HepG2 (cell line): ENCODE measurements around the gene FNDC7.
"Not testable (repeated sequence)": the region's sequence is repeated elsewhere in the genome, so short reads cannot be mapped to it uniquely, and the experiment has no call there.

Experiments
- AKAP8 ChIP-seq: sonication (generic); formaldehyde crosslinking; IDR thresholded peaks from 2 replicates; pipeline ENCODE4 v1.5.1; 2020; ENCODE audit warnings: mild to moderate bottlenecking, missing genetic modification reagents
- GABPA ChIP-seq, 2 experiments: IDR thresholded peaks; 2 replicates each; pipeline ENCODE4 v1.6.1; 2011 to 2016; ENCODE audit warnings: low read depth in 2 of 2, low read length in 1 of 2, missing biosample characterization in 1 of 2, missing genetic modification characterization in 1 of 2
- XRCC5 ChIP-seq: fragments of 200-400 bp; formaldehyde crosslinking; optimal IDR thresholded peaks from 2 replicates; pipeline ENCODE3; 2017; ENCODE audit warnings: mild to moderate bottlenecking, low read length
- ZNF446 ChIP-seq: sonication (generic); formaldehyde crosslinking; IDR thresholded peaks from 2 replicates; pipeline ENCODE4 v1.5.0; 2020; ENCODE audit warnings: mild to moderate bottlenecking, missing genetic modification reagents
- TF ChIP-seq, protein P1 (sequence below): IDR thresholded peaks from 2 replicates; pipeline ENCODE4 v1.6.1; 2016; ENCODE audit warnings: low read depth, missing genetic modification reagents, missing compliant biosample characterization
- TF ChIP-seq, protein P2 (sequence below): sonication (generic); formaldehyde crosslinking; IDR thresholded peaks from 2 replicates; pipeline ENCODE4 v1.5.0; 2020; ENCODE audit warnings: mild to moderate bottlenecking, missing genetic modification reagents, moderate library complexity
- TF ChIP-seq, protein P3 (sequence below): sonication (generic); formaldehyde crosslinking; IDR thresholded peaks from 2 replicates; pipeline ENCODE4 v1.4.0; 2020; ENCODE audit warnings: missing genetic modification reagents

DNA sequence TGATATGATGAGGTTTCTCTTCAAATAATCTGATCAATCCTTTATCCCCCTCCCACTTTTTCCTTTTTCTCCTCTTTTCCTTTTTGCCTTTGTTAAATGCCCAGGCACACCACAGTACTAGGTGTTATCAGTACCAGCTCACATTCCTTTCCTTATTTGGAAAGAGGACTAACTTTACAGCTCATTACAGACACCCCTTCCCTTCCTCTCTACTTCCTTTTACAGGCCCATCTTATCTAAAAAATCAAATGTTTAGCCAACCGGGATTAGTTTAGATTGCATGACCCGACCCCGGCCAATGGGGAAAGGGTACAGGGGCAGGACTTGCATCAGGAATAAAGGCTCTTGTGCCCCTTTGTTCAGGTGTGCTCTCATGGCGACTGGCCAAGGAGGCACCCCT lies 31.0 kb upstream of the FNDC7 start:
- TF ChIP-seq, protein P1, sequence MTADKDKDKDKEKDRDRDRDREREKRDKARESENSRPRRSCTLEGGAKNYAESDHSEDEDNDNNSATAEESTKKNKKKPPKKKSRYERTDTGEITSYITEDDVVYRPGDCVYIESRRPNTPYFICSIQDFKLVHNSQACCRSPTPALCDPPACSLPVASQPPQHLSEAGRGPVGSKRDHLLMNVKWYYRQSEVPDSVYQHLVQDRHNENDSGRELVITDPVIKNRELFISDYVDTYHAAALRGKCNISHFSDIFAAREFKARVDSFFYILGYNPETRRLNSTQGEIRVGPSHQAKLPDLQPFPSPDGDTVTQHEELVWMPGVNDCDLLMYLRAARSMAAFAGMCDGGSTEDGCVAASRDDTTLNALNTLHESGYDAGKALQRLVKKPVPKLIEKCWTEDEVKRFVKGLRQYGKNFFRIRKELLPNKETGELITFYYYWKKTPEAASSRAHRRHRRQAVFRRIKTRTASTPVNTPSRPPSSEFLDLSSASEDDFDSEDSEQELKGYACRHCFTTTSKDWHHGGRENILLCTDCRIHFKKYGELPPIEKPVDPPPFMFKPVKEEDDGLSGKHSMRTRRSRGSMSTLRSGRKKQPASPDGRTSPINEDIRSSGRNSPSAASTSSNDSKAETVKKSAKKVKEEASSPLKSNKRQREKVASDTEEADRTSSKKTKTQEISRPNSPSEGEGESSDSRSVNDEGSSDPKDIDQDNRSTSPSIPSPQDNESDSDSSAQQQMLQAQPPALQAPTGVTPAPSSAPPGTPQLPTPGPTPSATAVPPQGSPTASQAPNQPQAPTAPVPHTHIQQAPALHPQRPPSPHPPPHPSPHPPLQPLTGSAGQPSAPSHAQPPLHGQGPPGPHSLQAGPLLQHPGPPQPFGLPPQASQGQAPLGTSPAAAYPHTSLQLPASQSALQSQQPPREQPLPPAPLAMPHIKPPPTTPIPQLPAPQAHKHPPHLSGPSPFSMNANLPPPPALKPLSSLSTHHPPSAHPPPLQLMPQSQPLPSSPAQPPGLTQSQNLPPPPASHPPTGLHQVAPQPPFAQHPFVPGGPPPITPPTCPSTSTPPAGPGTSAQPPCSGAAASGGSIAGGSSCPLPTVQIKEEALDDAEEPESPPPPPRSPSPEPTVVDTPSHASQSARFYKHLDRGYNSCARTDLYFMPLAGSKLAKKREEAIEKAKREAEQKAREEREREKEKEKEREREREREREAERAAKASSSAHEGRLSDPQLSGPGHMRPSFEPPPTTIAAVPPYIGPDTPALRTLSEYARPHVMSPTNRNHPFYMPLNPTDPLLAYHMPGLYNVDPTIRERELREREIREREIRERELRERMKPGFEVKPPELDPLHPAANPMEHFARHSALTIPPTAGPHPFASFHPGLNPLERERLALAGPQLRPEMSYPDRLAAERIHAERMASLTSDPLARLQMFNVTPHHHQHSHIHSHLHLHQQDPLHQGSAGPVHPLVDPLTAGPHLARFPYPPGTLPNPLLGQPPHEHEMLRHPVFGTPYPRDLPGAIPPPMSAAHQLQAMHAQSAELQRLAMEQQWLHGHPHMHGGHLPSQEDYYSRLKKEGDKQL = not testable (repeated sequence)
- not testable (repeated sequence) for TF ChIP-seq ZNF446 (CRISPR knock-in tag); GABPA (IDR thresholded peaks at IDR 0.05; ENCODE audit: low read depth, low read length); GABPA (CRISPR knock-in tag; IDR thresholded peaks at IDR 0.05; ENCODE audit: low read depth); XRCC5; AKAP8
- TF ChIP-seq, protein P2, sequence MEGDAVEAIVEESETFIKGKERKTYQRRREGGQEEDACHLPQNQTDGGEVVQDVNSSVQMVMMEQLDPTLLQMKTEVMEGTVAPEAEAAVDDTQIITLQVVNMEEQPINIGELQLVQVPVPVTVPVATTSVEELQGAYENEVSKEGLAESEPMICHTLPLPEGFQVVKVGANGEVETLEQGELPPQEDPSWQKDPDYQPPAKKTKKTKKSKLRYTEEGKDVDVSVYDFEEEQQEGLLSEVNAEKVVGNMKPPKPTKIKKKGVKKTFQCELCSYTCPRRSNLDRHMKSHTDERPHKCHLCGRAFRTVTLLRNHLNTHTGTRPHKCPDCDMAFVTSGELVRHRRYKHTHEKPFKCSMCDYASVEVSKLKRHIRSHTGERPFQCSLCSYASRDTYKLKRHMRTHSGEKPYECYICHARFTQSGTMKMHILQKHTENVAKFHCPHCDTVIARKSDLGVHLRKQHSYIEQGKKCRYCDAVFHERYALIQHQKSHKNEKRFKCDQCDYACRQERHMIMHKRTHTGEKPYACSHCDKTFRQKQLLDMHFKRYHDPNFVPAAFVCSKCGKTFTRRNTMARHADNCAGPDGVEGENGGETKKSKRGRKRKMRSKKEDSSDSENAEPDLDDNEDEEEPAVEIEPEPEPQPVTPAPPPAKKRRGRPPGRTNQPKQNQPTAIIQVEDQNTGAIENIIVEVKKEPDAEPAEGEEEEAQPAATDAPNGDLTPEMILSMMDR (CRISPR knock-in tag) = not testable (repeated sequence)
- TF ChIP-seq, protein P3, sequence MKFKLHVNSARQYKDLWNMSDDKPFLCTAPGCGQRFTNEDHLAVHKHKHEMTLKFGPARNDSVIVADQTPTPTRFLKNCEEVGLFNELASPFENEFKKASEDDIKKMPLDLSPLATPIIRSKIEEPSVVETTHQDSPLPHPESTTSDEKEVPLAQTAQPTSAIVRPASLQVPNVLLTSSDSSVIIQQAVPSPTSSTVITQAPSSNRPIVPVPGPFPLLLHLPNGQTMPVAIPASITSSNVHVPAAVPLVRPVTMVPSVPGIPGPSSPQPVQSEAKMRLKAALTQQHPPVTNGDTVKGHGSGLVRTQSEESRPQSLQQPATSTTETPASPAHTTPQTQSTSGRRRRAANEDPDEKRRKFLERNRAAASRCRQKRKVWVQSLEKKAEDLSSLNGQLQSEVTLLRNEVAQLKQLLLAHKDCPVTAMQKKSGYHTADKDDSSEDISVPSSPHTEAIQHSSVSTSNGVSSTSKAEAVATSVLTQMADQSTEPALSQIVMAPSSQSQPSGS (CRISPR knock-in tag) = not testable (repeated sequence)
